Thyroid gland (tissue), 4 donors: Measurements from ENCODE around the gene CDADC1. TPM values are rescaled to one million over a fixed set of nuclear protein-coding genes. Genes with fewer than 3 reads are reported as not detected.
A peak's percentile ranks its signal among the peaks of the same experiment; 100 is the strongest.

ENCODE experiments used
- DNase-seq, 2 donors: peaks; one replicate each; pipeline ENCODE4 v3.0.0-alpha.2; 2019
- H3K27ac ChIP-seq, 3 donors: fragments of 200-600 bp; sonication (generic); 1 replicate in 2 of 3; 2 replicates in 1 of 3; pipeline ENCODE4 v1.5.1; 2016 to 2019; ENCODE audit warnings: mild to moderate bottlenecking in 1 of 3, moderate library complexity in 1 of 3
- H3K27me3 ChIP-seq: fragments of 200-600 bp; sonication (generic); one replicate; pipeline ENCODE4 v1.5.1; 2019
- H3K36me3 ChIP-seq, 2 donors: fragments of 200-600 bp; sonication (generic); one replicate each; pipeline ENCODE4 v1.5.1; 2016 to 2019
- H3K4me1 ChIP-seq, 2 donors: fragments of 200-600 bp; sonication (generic); one replicate each; pipeline ENCODE4 v1.5.1; 2017 to 2019
- H3K4me3 ChIP-seq, 3 donors: fragments of 200-600 bp; sonication (generic); replicated peaks in 1 of 3; 1 replicate in 2 of 3; 2 replicates in 1 of 3; pipeline ENCODE4 v1.5.1; 2016; ENCODE audit warnings: mild to moderate bottlenecking in 1 of 3
- H3K9me3 ChIP-seq: fragments of 200-600 bp; sonication (generic); one replicate; pipeline ENCODE4 v1.5.1; 2017
- CTCF ChIP-seq, 6 experiments: fragments of 200-600 bp in 3 of 6; fragments of 450-650 bp in 3 of 6; sonication (generic) in 3 of 6; IDR thresholded peaks; one replicate each; pipeline ENCODE4 v1.5.1; 2016 to 2019; ENCODE audit warnings: antibody characterized with exemption in 6 of 6, mild to moderate bottlenecking in 2 of 6, inconsistent platforms in 1 of 6, moderate library complexity in 1 of 6
- POLR2A ChIP-seq, 2 donors: fragments of 450-650 bp; IDR thresholded peaks; one replicate each; pipeline ENCODE4 v1.6.1; 2017; ENCODE audit warnings: antibody characterized with exemption in 2 of 2, mild to moderate bottlenecking in 2 of 2, moderate library complexity in 1 of 2
- WGBS, 2 donors: methylation state at CpG; one replicate each; pipeline ENCODE4 v1.1.5; 2017; 5-methylcytosine and 5-hydroxymethylcytosine counted together
- intact Hi-C: fragments of 100-400 bp; cut with DNase I; formaldehyde crosslinking; loops from one replicate; pipeline ENCODE4 v1.15.1; 2023
- total RNA-seq, 4 donors: library from RNA; depleted of rRNA; stranded (reverse); fragments of >200 nt; gene quantifications; one replicate each; pipeline ENCODE4 v1.2.3, GENCODE V29; 2016

CDADC1 gene
- total RNA-seq, 4 donors from 2014 or later = 14.0 to 75.9 (median 18.7) TPM

- Histone ChIP-seq H3K4me3 (no peak overlapping the region), H3K36me3 (no peaks in the 10 kb centered on the region), H3K9me3 (no peaks in the 10 kb centered on the region), H3K27ac (no peak overlapping the region), H3K4me1 (peaks cover 8 to 26% of the 10 kb centered on the region in 2 donors), H3K27me3 (no peaks in the 10 kb centered on the region)
- whole genome bisulfite sequencing, 2 donors = 63 to 66% methylated on average over 4 of the region's 4 CpGs
- intact Hi-C loops = no loop called here
- DNase-seq = no peak
- TF ChIP-seq POLR2A (IDR thresholded peaks at IDR 0.05) (no peak), CTCF (IDR thresholded peaks at IDR 0.05) (no peak)
These were observed 26.1 kb upstream of the CDADC1 start for GRCh38 chr13:49221590-49221965.

- DNase-seq = peak; percentile 31 to 50
- intact Hi-C loops = no loop called here
- Histone ChIP-seq H3K27me3 (no peaks in the 10 kb centered on the region), H3K9me3 (no peaks in the 10 kb centered on the region), H3K4me1 (peaks cover 14 to 22% of the 10 kb centered on the region in 2 donors), H3K36me3 (no peaks in the 10 kb centered on the region), H3K27ac (peak overlapping the region; percentile 52 to 77 (median 64)), H3K4me3 (no peak overlapping the region)
- 46 to 55% methylated on average over 5 of the region's 5 CpGs for WGBS, 2 donors
- peak in 1 of 6 experiments; percentile 23 for TF ChIP-seq CTCF (IDR thresholded peaks at IDR 0.05)
- TF ChIP-seq POLR2A (IDR thresholded peaks at IDR 0.05) = no peak
These were observed 22.3 kb upstream of the CDADC1 start for GRCh38 chr13:49225223-49226042.

GRCh38 chr13:49226613-49227012, 21.1 kb upstream of the CDADC1 start:
- H3K9me3 ChIP-seq = no peaks in the 10 kb centered on the region
- 57 to 63% methylated on average over 5 of the region's 5 CpGs for WGBS, 2 donors
- peak in 2 of 6 experiments; percentile 26 to 43 for TF ChIP-seq CTCF (IDR thresholded peaks at IDR 0.05)
- TF ChIP-seq POLR2A (IDR thresholded peaks at IDR 0.05) = no peak

GRCh38 chr13:49234741-49235140, 13.0 kb upstream of the CDADC1 start:
- TF ChIP-seq POLR2A (IDR thresholded peaks at IDR 0.05) (no peak), CTCF (IDR thresholded peaks at IDR 0.05) (no peak)
- DNase-seq = no peak
- Histone ChIP-seq H3K4me3 (no peak overlapping the region), H3K9me3 (no peaks in the 10 kb centered on the region), H3K27me3 (no peaks in the 10 kb centered on the region), H3K27ac (no peak overlapping the region), H3K36me3 (no peaks in the 10 kb centered on the region), H3K4me1 (no peaks in the 10 kb centered on the region)
- WGBS, 2 donors = 89 to 93% methylated on average over 3 of the region's 3 CpGs
- intact Hi-C loops = no loop called here

More at GRCh38 chr13:49226613-49227012, 21.1 kb upstream of the CDADC1 start:
- Histone ChIP-seq H3K36me3 (no peaks in the 10 kb centered on the region), H3K27me3 (no peaks in the 10 kb centered on the region), H3K27ac (peak overlapping the region; percentile 46 to 77 (median 64)), H3K4me1 (peaks cover 13 to 14% of the 10 kb centered on the region in 2 donors), H3K4me3 (no peak overlapping the region)
- DNase-seq = peak; percentile 35 to 59
- intact Hi-C loops = no loop called here

GRCh38 chr13:49235856-49236431, 11.8 kb upstream of the CDADC1 start:
- Histone ChIP-seq H3K36me3 (no peaks in the 10 kb centered on the region), H3K27ac (no peak overlapping the region), H3K27me3 (no peaks in the 10 kb centered on the region), H3K4me1 (no peaks in the 10 kb centered on the region), H3K9me3 (no peaks in the 10 kb centered on the region), H3K4me3 (no peak overlapping the region)
- 92 to 97% methylated on average over 6 of the region's 6 CpGs for WGBS, 2 donors
- DNase-seq = no peak
- no peak for TF ChIP-seq POLR2A (IDR thresholded peaks at IDR 0.05)
- no peak for TF ChIP-seq CTCF (IDR thresholded peaks at IDR 0.05)
- intact Hi-C loops = no loop called here
